GM20431 (cell line): ENCODE measurements around the gene KCNB1.

ENCODE experiments used
- in situ Hi-C: fragments of 300-500 bp; cut with MseI, MboI; formaldehyde crosslinking; loops from one replicate; pipeline ENCODE4 v1.15.0; 2020; ENCODE audit warnings: low sequenced_read_pairs; ENCODE audit not compliant: unreplicated experiment

Gene KCNB1

GRCh38 chr20:49377326-49377725 lies 105.1 kb downstream of the KCNB1 start:
- in situ Hi-C loops: no loop called here

GRCh38 chr20:49375170-49375569 lies 107.3 kb downstream of the KCNB1 start:
- in situ Hi-C loops: no loop called here

- in situ Hi-C loops: no loop called here
Measured at GRCh38 chr20:49372095-49372734, 110.3 kb downstream of the KCNB1 start.

GRCh38 chr20:49368596-49368995 lies 113.9 kb downstream of the KCNB1 start:
- in situ Hi-C loops: no loop called here

- in situ Hi-C loops: no loop called here
Measured at GRCh38 chr20:49367113-49367512, 115.4 kb downstream of the KCNB1 start.

GRCh38 chr20:49366687-49367086 lies 115.8 kb downstream of the KCNB1 start:
- in situ Hi-C loops: no loop called here

GRCh38 chr20:49361862-49362660 lies 120.4 kb downstream of the KCNB1 start:
- in situ Hi-C loops: no loop called here

GRCh38 chr20:49360242-49360968 lies 122.1 kb downstream of the KCNB1 start:
- in situ Hi-C loops: no loop called here

DNA sequence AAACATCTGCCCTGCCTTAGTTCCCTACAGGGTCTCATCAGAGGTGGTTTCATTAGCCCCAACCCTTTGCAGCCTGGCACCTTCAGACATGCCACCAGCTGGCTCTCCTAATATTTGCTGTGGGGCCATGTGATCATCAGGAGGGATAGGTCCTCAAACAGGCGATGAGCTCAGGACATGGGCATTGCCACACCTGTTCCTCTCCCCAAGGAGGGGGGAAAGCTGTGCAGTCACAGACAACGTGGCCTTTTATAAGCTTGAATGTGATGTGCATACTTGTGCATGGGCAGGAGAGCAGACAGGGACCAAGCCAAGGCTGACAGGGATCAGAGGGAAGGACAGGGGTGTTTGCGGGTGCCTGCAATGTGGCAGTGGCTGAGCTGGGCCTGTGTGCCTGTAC lies 125.8 kb downstream of the KCNB1 start:
- in situ Hi-C loops: no loop called here

GRCh38 chr20:49354673-49355072 lies 127.8 kb downstream of the KCNB1 start:
- in situ Hi-C loops: no loop called here

GRCh38 chr20:49353348-49353747 lies 129.1 kb downstream of the KCNB1 start:
- in situ Hi-C loops: no loop called here

GRCh38 chr20:49352751-49353150 lies 129.7 kb downstream of the KCNB1 start:
- in situ Hi-C loops: no loop called here

GRCh38 chr20:49351775-49352174 lies 130.7 kb downstream of the KCNB1 start:
- in situ Hi-C loops: no loop called here

DNA sequence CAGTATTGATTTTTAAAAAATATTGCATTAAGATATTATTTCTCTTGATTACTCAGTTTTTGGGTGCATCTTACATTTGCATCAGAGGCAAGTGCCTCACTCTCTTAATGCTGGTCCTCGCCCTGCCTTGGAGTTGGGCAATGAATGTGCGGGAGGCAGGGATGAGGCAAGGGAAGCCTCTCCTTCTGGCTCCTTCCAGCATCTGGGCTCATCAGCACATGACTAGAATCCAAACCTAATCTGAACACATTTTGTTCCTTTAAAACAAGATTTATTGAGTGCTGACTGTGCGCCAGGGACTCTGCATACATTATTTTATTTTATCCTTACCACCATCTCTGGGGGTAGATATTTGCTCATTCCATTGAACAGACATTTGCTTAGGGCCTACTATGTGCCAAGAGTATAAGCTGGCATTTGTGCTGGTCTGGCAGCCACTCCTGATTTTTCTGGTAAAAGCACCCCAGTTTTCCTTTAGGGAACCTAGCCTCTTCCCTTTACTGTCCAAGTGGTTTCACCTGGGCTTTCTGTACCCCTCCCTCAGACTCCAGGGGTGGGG lies 132.7 kb downstream of the KCNB1 start:
- in situ Hi-C loops: loop anchor here (25.0 kb wide), 2 partner anchors 163 to 513 kb away; no protein-coding TSS in a partner anchor

- in situ Hi-C loops: loop anchor here (25.0 kb wide), 2 partner anchors 163 to 513 kb away; no protein-coding TSS in a partner anchor
Measured at GRCh38 chr20:49349078-49349477, 133.4 kb downstream of the KCNB1 start.

DNA sequence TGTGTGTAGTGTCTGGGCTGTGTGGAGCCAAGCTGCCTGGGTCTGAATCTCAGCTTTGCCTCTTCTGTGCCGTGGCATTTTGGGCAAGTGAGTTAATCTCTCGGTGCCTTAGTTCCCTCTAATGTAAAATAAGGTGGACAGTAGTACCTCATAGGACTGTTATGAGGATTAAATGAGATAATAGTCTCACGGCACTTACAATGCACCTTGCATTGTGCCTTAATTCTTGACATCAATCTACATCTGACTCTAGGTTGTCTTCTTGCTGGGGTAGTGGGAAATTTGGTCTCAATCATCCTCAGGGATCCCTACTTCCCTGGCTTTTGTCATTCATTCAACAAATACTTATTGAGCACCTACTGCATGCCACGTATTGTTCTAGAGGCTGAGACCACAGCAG lies 133.9 kb downstream of the KCNB1 start:
- in situ Hi-C loops: loop anchor here (25.0 kb wide), 2 partner anchors 164 to 514 kb away; no protein-coding TSS in a partner anchor

DNA sequence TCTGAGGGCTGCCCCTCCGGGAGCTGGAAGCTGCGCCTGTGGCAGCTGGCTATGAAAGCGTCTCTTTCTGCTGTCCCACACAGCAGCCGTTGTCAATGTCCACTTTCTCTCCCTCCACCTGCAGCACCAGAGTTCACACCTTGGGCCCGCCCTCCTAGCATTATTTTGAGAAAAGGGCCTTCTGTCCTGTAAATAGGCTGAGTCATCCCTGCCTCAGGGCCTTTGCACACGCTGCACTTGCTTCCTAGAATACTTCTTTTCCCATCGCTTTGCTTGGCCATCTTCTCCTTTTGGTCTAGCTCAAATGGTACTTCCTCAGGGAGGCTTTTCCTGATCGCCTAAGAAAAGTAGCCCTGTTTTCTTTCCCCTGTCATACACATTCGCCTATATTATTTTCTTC lies 135.3 kb downstream of the KCNB1 start:
- in situ Hi-C loops: loop anchor here (25.0 kb wide), 2 partner anchors 165 to 515 kb away; no protein-coding TSS in a partner anchor

DNA sequence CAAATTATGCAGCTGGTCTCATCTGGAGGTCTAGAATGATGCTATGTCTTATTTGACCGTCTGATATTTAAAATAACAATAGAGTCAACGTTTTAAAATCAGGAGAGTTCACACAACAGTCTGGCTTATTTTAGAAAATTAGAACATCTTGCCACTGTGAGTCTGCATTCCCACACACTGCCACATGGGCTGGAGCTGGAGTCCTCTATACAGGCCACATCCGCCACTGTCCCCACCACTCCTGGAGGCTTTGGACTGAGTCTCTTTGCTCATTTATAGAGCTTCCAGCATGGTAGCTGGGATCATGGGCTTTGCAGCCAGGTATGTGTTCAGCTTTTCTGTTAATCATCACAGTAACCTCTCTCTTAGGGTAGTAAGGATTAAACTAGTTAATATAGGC lies 135.8 kb downstream of the KCNB1 start:
- in situ Hi-C loops: loop anchor here (25.0 kb wide), 2 partner anchors 166 to 516 kb away; no protein-coding TSS in a partner anchor

GRCh38 chr20:49345524-49345923 lies 136.9 kb downstream of the KCNB1 start:
- in situ Hi-C loops: loop anchor here (25.0 kb wide), 2 partner anchors 167 to 517 kb away; no protein-coding TSS in a partner anchor

GRCh38 chr20:49344975-49345374 lies 137.5 kb downstream of the KCNB1 start:
- in situ Hi-C loops: loop anchor here (25.0 kb wide), 2 partner anchors 167 to 517 kb away; no protein-coding TSS in a partner anchor
